DMS114 treated with DMSO at 0.1 percent for 48 hours (cell line): ENCODE data around the gene POLA2.
"Not testable (repeated sequence)": the region's sequence is repeated elsewhere in the genome, so short reads cannot be mapped to it uniquely, and the experiment has no call there.

Experiments used
- DNase-seq: peaks from one replicate; lab custom pipeline; 2025; ENCODE audit not compliant: unreplicated experiment; lab: John Stamatoyannopoulos, UW

POLA2 gene

DNA sequence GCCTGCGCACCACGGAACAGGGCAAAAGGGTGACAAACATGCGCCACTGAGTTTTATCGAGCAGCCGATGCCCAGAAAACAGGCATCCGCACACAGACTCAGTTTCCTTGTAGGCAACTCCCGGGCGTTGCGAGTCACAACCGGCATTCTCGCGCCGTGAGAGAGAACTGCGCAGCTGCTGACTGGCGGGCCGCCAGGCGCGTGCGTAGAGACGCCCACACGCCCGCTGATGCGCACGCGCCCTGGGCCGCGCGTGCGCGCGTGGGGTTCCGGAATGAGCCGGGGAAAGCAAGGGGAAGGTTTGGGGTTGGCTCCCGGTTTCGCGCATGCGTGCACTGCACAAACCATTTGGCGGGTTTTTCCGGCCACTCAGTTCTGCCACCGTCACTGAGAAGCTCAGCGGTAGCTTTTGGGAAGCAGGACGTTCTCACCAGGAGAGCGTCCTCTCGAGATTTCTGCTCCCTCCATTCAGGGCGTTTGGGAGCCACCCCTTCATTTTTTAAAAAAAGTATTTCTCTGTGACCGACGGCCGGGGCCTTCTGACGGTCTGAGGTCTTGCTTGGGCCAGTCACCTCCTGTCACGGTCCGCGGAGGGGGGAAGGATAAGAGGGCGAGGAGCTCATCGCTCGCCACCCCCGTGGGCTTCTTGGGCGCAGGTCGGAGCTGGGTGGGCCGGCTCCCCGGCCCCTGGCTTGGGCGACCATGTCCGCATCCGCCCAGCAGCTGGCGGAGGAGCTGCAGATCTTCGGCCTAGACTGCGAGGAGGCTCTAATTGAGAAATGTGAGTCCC, at the start of gene POLA2:
Gene POLA2, plus strand, starts transcription at position 372 of the 790 bp plus-strand sequence. Its CDS starts 331 bp downstream, at position 703.
- DNase-seq: peak; percentile 91

GRCh38 chr11:65212226-65212801, 49.4 kb upstream of the POLA2 start:
- DNase-seq: no peak

GRCh38 chr11:65213322-65214211, 48.2 kb upstream of the POLA2 start:
- DNase-seq: no peak

GRCh38 chr11:65214212-65214845, 47.4 kb upstream of the POLA2 start:
- no peak for DNase-seq

DNA sequence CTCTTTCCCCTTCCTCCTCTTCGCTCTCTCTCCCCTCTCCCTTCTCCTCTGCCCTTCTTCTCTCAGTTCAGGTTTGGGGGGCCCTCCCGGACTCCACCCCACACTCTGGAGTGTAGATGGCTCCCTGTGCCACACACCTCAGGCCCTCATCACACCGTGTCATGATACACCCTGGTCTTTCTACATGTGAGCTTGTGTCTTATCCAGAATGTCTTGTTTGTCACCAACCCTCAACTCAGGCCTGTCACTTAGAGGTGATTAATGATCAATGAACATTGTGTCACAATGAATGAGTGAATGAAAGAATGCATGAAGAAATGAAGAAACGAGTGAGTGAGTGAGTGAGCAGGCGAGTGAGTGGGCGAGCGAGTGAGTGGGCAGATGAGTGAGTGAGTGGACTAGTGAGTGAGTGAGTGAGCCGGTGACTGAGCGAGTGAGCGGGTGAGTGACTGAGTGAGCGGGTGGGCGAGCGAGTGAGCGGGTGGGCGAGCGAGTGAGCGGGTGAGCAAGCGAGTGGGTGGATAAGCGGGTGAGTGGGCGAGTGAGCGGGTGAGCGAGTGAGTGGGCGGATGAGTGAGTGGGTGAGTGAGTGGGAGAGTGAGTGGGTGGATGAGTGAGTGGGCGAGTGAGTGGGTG, 46.2 kb upstream of the POLA2 start:
- DNase-seq: no peak

GRCh38 chr11:65216830-65217229, 44.9 kb upstream of the POLA2 start:
- DNase-seq: no peak

DNA sequence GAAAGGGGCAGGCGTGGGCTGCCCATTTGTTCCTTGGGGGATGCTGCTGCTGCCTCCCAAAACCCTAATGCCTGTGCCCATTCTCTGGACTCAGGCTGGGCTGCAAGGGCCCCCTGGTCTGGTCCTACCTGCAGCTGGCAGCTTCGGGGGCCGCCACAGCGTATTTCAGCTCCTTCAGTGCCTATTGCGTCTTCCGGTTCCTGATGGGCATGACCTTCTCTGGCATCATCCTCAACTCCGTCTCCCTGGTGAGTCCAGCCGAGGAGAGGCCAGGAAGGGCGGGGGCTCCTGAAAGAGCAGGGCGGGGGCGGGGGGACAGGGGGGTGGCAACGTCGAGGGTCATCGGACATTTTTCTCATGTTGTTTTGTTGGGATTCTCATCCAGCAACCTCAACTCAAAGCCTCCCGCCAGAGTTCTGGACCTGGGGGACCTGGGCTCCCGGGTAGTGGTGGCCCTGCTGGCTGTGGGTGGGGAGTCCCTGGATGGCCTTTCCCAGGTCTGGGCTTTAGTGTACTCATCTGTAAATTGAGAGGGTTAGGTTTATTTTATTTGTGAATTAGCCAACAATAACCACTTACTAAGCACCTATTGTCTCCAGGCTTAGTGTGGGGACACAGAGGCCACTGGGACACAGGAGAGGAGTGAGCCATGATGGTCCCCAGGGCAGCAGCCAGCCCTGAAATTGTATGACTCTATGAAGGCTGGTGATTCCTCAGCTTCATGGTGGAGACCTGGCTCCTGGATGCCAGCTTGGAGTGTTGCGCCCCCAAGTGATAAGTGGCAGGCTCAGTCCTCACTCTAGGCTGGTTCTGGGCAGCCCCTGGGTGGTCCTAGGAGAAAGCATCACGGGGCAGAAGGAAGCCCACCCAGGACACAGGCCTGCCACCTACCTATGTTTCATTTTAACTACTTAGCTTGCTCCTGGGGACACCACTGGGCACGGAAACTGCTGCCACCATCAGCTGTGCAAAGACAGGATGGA, 44.0 kb upstream of the POLA2 start:
- no peak for DNase-seq

- no peak for DNase-seq
Measured at GRCh38 chr11:65218446-65218845, 43.3 kb upstream of the POLA2 start.

DNA sequence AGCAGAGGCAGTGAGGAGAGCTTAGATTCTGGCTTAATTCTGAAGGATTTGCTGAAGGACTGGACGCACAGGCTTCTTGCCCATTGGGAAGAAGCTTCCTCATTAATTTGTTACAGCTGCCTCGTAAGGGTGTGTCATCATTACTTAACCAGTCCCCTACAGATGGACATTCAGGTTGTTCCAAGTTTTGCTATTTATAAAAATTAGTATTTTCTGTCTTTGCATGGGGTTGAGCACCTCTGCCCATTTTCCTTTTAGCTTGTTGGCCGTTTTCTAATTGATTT, 41.9 kb upstream of the POLA2 start:
- DNase-seq: no peak

DNA sequence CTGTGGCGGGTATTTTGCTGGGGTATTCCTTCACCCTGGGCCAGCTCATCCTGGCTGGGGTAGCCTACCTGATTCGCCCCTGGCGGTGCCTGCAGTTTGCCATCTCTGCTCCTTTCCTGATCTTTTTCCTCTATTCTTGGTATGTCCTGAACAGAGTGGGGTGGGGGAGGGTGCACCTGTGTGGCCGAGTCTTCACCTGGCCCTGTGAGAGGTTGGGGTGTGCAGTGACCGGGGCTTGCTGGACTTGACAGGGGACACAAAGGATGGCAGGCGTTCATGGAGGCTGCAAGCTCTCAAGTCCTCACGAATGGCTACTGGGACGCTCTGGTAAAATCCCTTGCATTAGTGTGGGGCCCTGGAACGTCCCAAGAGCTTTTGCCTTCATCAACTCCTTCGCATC, 40.7 kb upstream of the POLA2 start:
- DNase-seq: no peak

GRCh38 chr11:65223011-65223410, 38.8 kb upstream of the POLA2 start:
- no peak for DNase-seq

DNA sequence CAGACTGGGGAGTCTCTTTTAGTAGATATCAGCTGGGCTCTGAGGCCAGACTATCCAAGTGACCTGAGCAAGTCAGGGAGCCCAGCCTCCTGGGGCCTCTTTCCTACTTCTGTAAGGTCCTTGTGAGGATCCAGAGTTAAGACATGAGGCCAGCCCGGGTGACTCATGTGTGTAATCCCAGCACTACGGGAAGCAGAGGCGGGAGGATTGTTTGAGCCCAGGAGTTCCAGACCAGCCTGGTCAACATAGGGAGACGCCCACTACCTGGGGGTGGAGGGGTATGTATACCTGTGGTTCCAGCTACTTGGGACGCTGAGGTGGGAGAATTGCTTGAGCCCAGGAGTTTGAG, 36.9 kb upstream of the POLA2 start:
- no peak for DNase-seq

DNA sequence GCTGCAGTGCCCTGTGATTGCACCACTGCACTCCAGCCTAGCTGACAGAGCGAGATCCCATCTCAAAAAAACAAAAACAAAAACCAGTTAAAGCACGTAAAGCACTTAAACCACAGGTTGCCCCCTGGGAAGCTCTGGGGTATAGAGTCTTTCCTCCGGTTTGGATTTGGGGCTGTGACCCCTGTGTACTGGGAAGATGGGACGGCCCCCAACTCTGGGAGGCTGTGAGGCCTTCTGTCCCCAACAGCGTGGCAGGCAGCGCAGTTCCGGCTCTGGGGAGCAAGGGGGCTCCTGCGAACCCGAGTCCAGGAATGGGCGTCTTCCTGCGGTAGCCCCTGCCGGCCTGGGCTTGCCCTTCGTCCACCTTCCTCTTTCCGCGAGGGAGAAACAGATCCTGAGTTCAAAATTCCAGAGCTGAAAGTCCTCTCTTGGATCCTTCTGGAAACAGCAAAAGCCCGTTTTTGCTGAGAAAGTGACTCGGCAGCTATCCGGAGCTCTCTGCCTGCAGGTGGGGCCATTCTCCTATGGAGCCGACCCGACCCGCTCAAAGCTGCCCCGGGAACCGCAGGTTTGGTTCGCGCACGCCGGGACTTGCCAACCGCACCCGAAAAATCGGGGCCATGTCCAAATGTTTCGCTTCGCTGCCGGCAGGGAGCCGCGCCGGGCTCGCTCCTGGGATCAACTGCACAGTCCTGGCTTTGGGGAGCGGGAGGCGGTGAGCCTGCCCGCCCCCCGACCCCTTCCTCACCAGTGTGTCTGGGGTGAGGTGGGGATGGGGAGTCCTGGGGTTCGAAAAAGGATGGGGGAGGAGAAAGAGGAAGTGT, 36.3 kb upstream of the POLA2 start:
- peak; percentile 44 for DNase-seq

GRCh38 chr11:65226103-65226442, 35.7 kb upstream of the POLA2 start:
- DNase-seq: no peak

GRCh38 chr11:65227879-65228278, 33.9 kb upstream of the POLA2 start:
- no peak for DNase-seq

- no peak for DNase-seq
Measured at GRCh38 chr11:65236194-65237059, 25.3 kb upstream of the POLA2 start.

- DNase-seq: not testable (repeated sequence)
Measured at GRCh38 chr11:65238302-65238701, 23.5 kb upstream of the POLA2 start.

- DNase-seq: no peak
Measured at GRCh38 chr11:65241134-65241533, 20.6 kb upstream of the POLA2 start.
